ENCODE measurements around the gene SCNN1B. TPM values are rescaled to one million over a fixed set of nuclear protein-coding genes. Genes with fewer than 3 reads are reported as not detected.
"Not testable (repeated sequence)": the region's sequence is repeated elsewhere in the genome, so short reads cannot be mapped to it uniquely, and the experiment has no call there.

Gene SCNN1B, protein sequence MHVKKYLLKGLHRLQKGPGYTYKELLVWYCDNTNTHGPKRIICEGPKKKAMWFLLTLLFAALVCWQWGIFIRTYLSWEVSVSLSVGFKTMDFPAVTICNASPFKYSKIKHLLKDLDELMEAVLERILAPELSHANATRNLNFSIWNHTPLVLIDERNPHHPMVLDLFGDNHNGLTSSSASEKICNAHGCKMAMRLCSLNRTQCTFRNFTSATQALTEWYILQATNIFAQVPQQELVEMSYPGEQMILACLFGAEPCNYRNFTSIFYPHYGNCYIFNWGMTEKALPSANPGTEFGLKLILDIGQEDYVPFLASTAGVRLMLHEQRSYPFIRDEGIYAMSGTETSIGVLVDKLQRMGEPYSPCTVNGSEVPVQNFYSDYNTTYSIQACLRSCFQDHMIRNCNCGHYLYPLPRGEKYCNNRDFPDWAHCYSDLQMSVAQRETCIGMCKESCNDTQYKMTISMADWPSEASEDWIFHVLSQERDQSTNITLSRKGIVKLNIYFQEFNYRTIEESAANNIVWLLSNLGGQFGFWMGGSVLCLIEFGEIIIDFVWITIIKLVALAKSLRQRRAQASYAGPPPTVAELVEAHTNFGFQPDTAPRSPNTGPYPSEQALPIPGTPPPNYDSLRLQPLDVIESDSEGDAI
- total RNA-seq, result 3.0 and 9.5 TPM in 2 replicates

- peak in 1 of 2 donors; percentile 5 for DNase-seq (ENCODE audit: low read depth in 2 of 2)
Observed at GRCh38 chr16:23302045-23302956, at the start of gene SCNN1B. SCNN1B (plus strand) TSS chr16:23302302; CDS start chr16:23348600, 46,298 bp downstream.

DNA sequence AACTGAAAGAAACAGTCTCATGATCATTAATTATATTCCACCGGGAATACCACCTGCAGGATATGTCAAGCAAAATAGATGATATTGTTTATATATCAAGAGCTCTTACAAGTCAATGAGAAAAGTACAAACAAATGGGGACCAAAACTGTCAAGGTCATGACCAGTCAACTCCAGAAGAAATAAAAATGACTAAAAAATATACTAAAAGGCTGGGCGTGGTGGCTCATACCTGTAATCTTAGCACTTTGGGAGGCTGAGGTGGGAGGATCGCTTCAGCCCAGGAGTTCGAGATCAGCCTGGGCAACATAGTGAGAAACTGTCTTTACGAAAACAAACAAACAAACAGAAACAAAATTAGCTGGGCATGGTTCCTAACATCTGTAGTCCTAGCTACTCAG is 49.8 kb upstream of the SCNN1B start:
- DNase-seq (ENCODE audit: low read depth in 2 of 2), result no peak

DNA sequence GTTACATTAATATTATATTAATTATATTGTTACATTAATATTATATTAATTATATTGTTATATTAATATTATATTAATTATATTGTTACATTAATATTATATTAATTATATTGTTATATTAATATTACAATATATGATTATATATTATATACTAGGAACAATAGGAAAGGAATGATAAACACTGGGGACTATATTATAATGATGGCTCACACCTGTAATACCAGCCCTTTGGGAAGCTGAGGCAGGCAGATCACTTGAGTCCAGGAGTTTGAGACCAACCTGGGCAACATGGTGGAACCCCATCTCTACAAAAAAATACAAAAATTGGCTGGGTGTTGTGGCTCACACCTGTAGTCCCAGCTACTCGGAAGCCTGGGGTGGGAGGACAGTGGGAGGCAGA is 48.5 kb upstream of the SCNN1B start:
- DNase-seq (ENCODE audit: low read depth in 2 of 2), result not testable (repeated sequence)

GRCh38 chr16:23254338-23254737 is 47.8 kb upstream of the SCNN1B start:
- DNase-seq (ENCODE audit: low read depth in 2 of 2), result no peak

DNA sequence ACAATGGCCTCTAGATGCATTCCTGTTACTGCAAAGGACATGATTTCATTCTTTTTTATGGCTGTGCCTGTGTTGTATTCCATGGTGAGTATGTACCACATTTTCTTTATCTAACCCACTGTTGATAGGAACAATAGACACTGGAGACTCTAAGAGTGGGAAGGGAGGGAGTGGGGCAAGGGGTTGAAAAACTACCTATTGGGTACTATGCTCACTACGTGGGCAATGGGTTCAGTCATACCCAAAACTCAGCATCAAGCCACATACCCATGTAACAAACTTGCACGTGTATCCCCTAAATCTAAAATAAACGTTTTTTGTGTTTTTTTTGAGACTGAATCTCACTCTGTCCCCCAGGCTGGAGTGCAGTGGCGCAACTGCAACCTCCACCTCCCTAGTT is 47.1 kb upstream of the SCNN1B start:
- DNase-seq (ENCODE audit: low read depth in 2 of 2), result no peak

DNA sequence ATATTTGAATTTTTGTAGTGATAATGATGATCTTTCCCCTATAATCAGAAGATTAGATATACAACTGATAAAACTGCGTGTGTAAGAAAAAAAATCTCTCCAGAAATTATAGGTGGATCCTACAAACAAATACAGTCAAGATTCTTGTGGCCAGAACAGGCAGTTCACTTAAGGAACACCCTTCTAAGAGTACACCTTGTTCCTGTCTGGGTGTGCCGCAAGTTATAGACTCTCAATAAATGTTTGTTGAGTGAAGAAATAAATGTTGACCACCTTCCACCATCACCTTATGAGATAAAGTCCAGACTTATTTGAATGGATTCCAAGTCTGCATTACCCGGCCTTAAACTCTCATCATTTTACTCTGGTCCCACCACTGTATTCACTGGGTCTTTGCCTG is 45.7 kb upstream of the SCNN1B start:
- no peak for DNase-seq (ENCODE audit: low read depth in 2 of 2)

DNA sequence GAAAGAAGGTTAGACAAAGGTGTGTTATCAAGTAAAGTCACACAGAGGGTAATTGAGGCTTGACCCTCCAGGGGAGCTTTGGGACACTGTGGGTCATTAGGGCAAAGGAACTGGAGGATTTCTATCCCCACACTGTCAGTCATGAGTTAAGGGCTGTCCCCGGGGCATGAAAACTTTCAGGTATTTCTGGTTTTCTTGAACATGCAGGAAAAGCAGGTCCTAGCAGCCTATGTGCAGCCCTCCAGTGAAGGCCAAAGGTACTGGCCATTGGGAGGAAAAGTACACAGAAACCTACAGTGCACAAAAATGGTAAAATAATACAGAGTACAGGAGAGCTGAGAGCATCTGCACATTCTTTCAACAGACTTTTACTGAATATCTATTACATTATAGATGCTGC is 44.4 kb upstream of the SCNN1B start:
- no peak for DNase-seq (ENCODE audit: low read depth in 2 of 2)

DNA sequence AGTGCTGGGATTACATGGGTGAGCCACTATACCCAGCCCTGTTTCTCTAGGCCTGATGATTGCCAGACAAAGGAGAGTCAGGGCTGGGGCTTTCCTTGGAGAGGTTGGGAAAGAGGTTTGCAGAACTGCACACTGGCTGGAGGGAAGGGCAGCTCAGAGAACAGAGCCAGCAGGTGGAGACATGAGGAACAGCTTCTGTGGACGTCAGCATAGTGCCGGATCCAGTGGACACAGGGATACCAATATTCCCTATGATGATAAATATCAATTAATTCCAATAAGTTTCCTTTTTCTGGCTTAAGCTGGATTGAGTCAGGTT is 43.2 kb upstream of the SCNN1B start:
- DNase-seq (ENCODE audit: low read depth in 2 of 2), result no peak

- DNase-seq (ENCODE audit: low read depth in 2 of 2), result no peak
Observed at GRCh38 chr16:23267647-23268046, 34.5 kb upstream of the SCNN1B start.

GRCh38 chr16:23268561-23268960 is 33.5 kb upstream of the SCNN1B start:
- no peak for DNase-seq (ENCODE audit: low read depth in 2 of 2)

DNA sequence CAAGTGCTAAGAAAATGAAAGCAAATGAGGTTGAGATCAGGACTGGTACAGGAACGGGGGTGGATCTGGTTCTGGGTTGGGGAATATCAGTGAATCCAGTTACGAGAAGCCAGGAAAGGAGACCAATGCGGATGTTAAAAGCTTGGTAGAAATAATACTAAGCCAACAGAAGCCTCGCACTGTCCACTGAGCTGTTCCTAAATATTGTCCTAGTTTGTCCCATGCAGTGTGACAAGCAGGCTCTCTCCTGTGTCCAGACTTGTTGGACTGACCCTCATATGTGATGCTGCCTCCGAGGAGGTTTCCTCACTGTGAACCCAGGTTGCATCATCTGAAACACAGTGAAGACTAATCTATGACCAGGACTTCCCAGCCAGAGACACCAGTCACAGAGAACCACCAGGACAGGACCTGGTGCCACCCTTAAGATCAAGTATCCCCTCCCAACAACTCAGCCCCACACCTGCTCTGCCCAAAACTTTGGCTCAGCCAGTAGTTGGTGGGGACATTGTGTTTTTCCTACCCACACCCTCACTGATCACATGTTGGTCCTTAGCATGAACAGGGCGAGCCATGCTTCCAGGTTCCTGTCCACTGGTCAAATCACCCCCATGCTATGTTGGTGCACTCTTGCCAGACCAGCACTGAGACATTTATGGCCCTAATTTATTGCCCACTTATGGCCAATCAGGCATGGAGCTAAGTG is 32.7 kb upstream of the SCNN1B start:
- DNase-seq (ENCODE audit: low read depth in 2 of 2), result no peak

- no peak for DNase-seq (ENCODE audit: low read depth in 2 of 2)
Observed at GRCh38 chr16:23270654-23271053, 31.4 kb upstream of the SCNN1B start.

GRCh38 chr16:23274968-23275367 is 27.1 kb upstream of the SCNN1B start:
- peak in 1 of 2 donors; percentile 5 for DNase-seq (ENCODE audit: low read depth in 2 of 2)

DNA sequence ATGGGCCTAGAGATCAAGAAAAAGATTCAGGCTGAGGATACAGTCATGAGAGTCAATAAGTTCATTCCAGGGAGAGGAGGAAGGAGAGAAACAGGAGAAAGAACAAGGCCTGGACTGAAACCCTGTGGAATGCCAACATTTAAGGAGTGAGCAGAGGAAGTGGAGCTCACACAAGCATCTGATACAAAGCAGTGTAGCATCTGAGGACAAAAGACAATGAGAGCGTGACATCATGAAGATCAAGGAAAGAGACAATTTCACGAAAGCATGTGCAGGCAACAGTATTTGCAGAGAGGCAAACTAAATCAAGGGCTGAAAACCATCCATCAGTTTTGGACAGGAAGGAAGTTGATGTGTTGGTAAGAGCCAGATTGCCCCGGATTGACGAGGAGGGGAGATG is 25.3 kb upstream of the SCNN1B start:
- DNase-seq (ENCODE audit: low read depth in 2 of 2), result no peak

GRCh38 chr16:23278031-23278430 is 24.1 kb upstream of the SCNN1B start:
- no peak for DNase-seq (ENCODE audit: low read depth in 2 of 2)

- DNase-seq (ENCODE audit: low read depth in 2 of 2), result no peak
Observed at GRCh38 chr16:23279721-23280153, 22.4 kb upstream of the SCNN1B start.

DNA sequence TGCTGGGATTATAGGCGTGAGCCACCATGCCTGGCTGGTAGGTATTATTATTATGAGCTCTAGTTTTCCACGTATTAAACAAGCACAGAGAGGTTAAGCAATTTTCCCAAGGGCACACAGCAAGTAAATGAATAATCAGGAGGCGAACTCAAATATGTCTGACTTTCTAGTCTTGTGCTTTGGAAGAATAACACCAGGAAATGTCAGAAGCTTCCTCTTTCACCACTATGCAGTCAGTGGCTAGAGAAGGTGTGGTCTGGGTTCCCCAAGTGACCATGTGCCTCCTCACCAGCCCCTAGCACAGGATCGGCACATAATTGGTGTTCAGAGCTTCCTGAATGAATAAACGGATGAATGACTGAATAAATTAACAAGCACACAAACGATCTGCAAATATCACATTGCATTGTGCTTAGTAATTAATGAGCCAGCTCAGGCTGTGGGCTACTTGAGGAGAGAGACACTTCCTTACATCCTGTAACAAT is 21.6 kb upstream of the SCNN1B start:
- no peak for DNase-seq (ENCODE audit: low read depth in 2 of 2)

DNA sequence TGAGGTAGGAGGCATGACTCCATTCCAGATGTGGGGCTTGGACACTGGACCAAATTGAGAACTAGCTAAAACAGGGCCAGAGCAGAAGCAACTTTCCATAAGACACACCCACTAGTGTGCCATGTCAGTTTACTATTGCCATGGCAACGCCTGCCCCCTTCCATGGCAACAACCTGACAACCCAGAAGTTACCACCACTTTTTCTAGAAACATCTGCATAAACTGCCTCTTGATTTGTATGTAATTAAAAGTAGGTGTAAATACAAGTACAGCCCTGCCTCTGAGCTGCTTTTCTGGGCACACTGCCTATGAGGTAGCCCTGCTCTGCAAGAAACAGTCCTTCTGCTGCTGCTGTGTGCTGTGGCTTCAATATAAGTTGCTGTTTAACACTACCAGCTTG is 19.5 kb upstream of the SCNN1B start:
- DNase-seq (ENCODE audit: low read depth in 2 of 2), result peak in 1 of 2 donors; percentile 11

DNA sequence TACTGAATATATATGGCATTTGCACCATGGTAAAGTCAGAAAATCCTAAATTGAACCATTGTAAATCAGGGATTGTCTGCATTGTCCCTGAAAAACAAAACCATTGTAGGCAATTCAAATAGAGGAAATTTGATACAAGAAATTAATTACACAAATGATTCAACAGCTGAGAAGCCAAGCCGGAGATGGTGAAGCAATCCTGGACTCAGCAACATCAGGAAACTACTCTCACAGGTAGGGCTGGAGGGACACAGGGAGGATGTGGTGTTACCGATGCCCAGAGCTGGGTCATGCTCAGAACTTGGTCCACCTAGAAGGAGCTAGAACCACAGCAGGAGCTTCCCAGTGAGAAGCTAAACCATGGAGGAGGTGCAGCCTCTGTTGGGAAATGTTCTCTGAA is 18.5 kb upstream of the SCNN1B start:
- DNase-seq (ENCODE audit: low read depth in 2 of 2), result no peak

GRCh38 chr16:23284584-23284983 is 17.5 kb upstream of the SCNN1B start:
- no peak for DNase-seq (ENCODE audit: low read depth in 2 of 2)

- DNase-seq (ENCODE audit: low read depth in 2 of 2), result no peak
Observed at GRCh38 chr16:23286131-23286532, 16.0 kb upstream of the SCNN1B start.

Measured in dermis microvascular lymphatic vessel endothelial cell (primary cell).